Neuronal stem cell (in vitro differentiated cells): ENCODE measurements around the gene LMO4.

Experiments
- DNase-seq: peaks from one replicate; pipeline ENCODE4 v3.0.0-alpha.2; 2013; ENCODE audit warnings: low spot score
- H2AFZ ChIP-seq: one replicate; pipeline ENCODE4 v1.6.1; 2013; ENCODE audit warnings: mild to moderate bottlenecking, low read length, inconsistent platforms
- H2AK5ac ChIP-seq: 2 replicates; pipeline ENCODE4 v1.6.1; 2013; ENCODE audit warnings: low read depth, mild to moderate bottlenecking, inconsistent platforms, low read length, moderate library complexity, mixed read lengths
- H2BK120ac ChIP-seq: 2 replicates; pipeline ENCODE4 v1.6.1; 2013; ENCODE audit warnings: low read depth, mild to moderate bottlenecking, inconsistent platforms, low read length, moderate library complexity, mixed read lengths
- H2BK12ac ChIP-seq: one replicate; pipeline ENCODE4 v1.6.1; 2013; ENCODE audit warnings: low read length, inconsistent platforms
- H2BK15ac ChIP-seq: 2 replicates; pipeline ENCODE4 v1.6.1; 2013; ENCODE audit warnings: mild to moderate bottlenecking, low read length, inconsistent platforms, mixed read lengths
- H2BK5ac ChIP-seq: one replicate; pipeline ENCODE4 v1.6.1; 2013; ENCODE audit warnings: inconsistent platforms, mild to moderate bottlenecking, low read length, moderate library complexity
- H3K14ac ChIP-seq: one replicate; pipeline ENCODE4 v1.6.1; 2013; ENCODE audit warnings: low read length, inconsistent platforms
- H3K18ac ChIP-seq: 2 replicates; pipeline ENCODE4 v1.6.1; 2013; ENCODE audit warnings: low read length, inconsistent platforms
- H3K23ac ChIP-seq: 2 replicates; pipeline ENCODE4 v1.6.1; 2013; ENCODE audit warnings: low read depth, mild to moderate bottlenecking, mixed read lengths, low read length, inconsistent platforms; ENCODE audit not compliant: poor library complexity
- H3K27ac ChIP-seq: replicated peaks from 3 replicates; pipeline ENCODE4 v1.5.1; 2013; ENCODE audit warnings: low read length, inconsistent platforms
- H3K27me3 ChIP-seq, 3 experiments: 2 replicates each; pipeline ENCODE4 v1.6.1; 2013; ENCODE audit warnings: low read length in 3 of 3, mild to moderate bottlenecking in 2 of 3, inconsistent platforms in 1 of 3, low read depth in 1 of 3, mixed read lengths in 1 of 3, moderate library complexity in 1 of 3; ENCODE audit not compliant: control insufficient read depth in 3 of 3, insufficient read depth in 3 of 3
- H3K36me3 ChIP-seq, 2 donors: replicated peaks in 1 of 2; 2 replicates each; pipeline ENCODE4 v1.6.1; 2013; ENCODE audit warnings: low read length in 2 of 2; ENCODE audit not compliant: control insufficient read depth in 2 of 2, insufficient read depth in 2 of 2
- H3K4ac ChIP-seq: 2 replicates; pipeline ENCODE4 v1.6.1; 2013; ENCODE audit warnings: inconsistent platforms, mild to moderate bottlenecking, low read length, moderate library complexity
- H3K4me1 ChIP-seq, 2 donors: 1 replicate in 1 of 2; 2 replicates in 1 of 2; pipeline ENCODE4 v1.6.1; 2013; ENCODE audit warnings: low read length in 2 of 2, low read depth in 1 of 2; ENCODE audit not compliant: control insufficient read depth in 2 of 2, insufficient read depth in 1 of 2
- H3K4me2 ChIP-seq: one replicate; pipeline ENCODE4 v1.6.1; 2013; ENCODE audit warnings: mild to moderate bottlenecking, low read length, inconsistent platforms; ENCODE audit not compliant: insufficient read depth, poor library complexity, severe bottlenecking
- H3K4me3 ChIP-seq, 2 donors: 2 replicates each; pipeline ENCODE4 v1.5.1; 2013; ENCODE audit warnings: low read length in 2 of 2, mild to moderate bottlenecking in 2 of 2, inconsistent platforms in 1 of 2, moderate library complexity in 1 of 2
- H3K79me1 ChIP-seq: one replicate; pipeline ENCODE4 v1.6.1; 2013; ENCODE audit warnings: low read depth, mild to moderate bottlenecking, inconsistent platforms, low read length, moderate library complexity
- H3K9ac ChIP-seq: one replicate; pipeline ENCODE4 v1.6.1; 2013; ENCODE audit warnings: mild to moderate bottlenecking, low read depth, low read length, inconsistent platforms; ENCODE audit not compliant: poor library complexity
- H3K9me3 ChIP-seq, 2 donors: replicated peaks in 1 of 2; 2 replicates each; pipeline versions ENCODE3 to v1.6.1; 2013; ENCODE audit warnings: low read length in 2 of 2, mild to moderate bottlenecking in 2 of 2, inconsistent platforms in 1 of 2, low read depth in 1 of 2, mixed read lengths in 1 of 2, moderate library complexity in 1 of 2; ENCODE audit not compliant: control insufficient read depth in 2 of 2, insufficient read depth in 1 of 2
- H4K8ac ChIP-seq: one replicate; pipeline ENCODE4 v1.6.1; 2013; ENCODE audit warnings: low read depth, mild to moderate bottlenecking, inconsistent platforms, low read length, moderate library complexity
- H4K91ac ChIP-seq: one replicate; pipeline ENCODE4 v1.6.1; 2013; ENCODE audit warnings: low read length, low read depth, mild to moderate bottlenecking, inconsistent platforms; ENCODE audit not compliant: poor library complexity
- WGBS, 2 donors: extraction: QIAGEN DNeasy Blood & Tissue Kit; methylation state at CpG; one replicate each; pipeline ENCODE4 v1.1.7; 2013; ENCODE audit warnings: missing lambda C conversion rate in 2 of 2, mixed read lengths in 1 of 2; ENCODE audit not compliant: insufficient read length in 2 of 2, insufficient replicate concordance in 1 of 2; ENCODE audit errors: extremely low coverage in 2 of 2; 5-methylcytosine and 5-hydroxymethylcytosine counted together

LMO4 gene

GRCh38 chr1:87356591-87356990, 27.9 kb downstream of the LMO4 start:
- no peak for DNase-seq
- Histone ChIP-seq H3K14ac (no peak overlapping the region), H3K36me3 (no peaks in the 10 kb centered on the region), H2BK120ac (no peak overlapping the region), H3K27ac (no peak overlapping the region), H2AFZ (no peak overlapping the region), H2BK12ac (no peak overlapping the region), H3K9me3 (no peaks in the 10 kb centered on the region), H3K27me3 (no peaks in the 10 kb centered on the region), H3K9ac (no peak overlapping the region), H3K4ac (no peak overlapping the region), H2BK5ac (no peak overlapping the region), H2AK5ac (no peak overlapping the region), H3K4me3 (no peak overlapping the region), H3K4me2 (no peak overlapping the region), H3K4me1 (peaks cover 0 to 2% of the 10 kb centered on the region in 2 donors), H4K91ac (no peak overlapping the region), H3K23ac (no peak overlapping the region), H3K79me1 (no peaks in the 10 kb centered on the region), H2BK15ac (no peak overlapping the region), H3K18ac (no peak overlapping the region), H4K8ac (no peak overlapping the region)
- WGBS, 2 donors, result no CpG with 5 or more reads among the region's 5 CpGs

- H3K9me3 ChIP-seq, result no peaks in the 10 kb centered on the region
- H3K27me3 ChIP-seq, result no peaks in the 10 kb centered on the region
- H3K27ac ChIP-seq, result no peak overlapping the region
- H3K4me3 ChIP-seq, result no peak overlapping the region
- H2AFZ ChIP-seq, result no peak overlapping the region
- no peak overlapping the region for H3K14ac ChIP-seq
- H3K4me2 ChIP-seq, result no peak overlapping the region
- no peak overlapping the region for H4K91ac ChIP-seq
- H2AK5ac ChIP-seq, result no peak overlapping the region
- WGBS, 2 donors, result no CpG with 5 or more reads among the region's 1 CpG
- H2BK15ac ChIP-seq, result no peak overlapping the region
- H3K23ac ChIP-seq, result no peak overlapping the region
- no peak overlapping the region for H2BK120ac ChIP-seq
- no peak overlapping the region for H2BK12ac ChIP-seq
- H3K4ac ChIP-seq, result no peak overlapping the region
- no peak overlapping the region for H2BK5ac ChIP-seq
- no peaks in the 10 kb centered on the region for H3K79me1 ChIP-seq
- H3K9ac ChIP-seq, result no peak overlapping the region
- no peak overlapping the region for H3K18ac ChIP-seq
- H4K8ac ChIP-seq, result no peak overlapping the region
- no peaks in the 10 kb centered on the region for H3K4me1 ChIP-seq
- no peaks in the 10 kb centered on the region for H3K36me3 ChIP-seq
- DNase-seq, result no peak
Observed at GRCh38 chr1:87358219-87358618, 29.5 kb downstream of the LMO4 start.

- Histone ChIP-seq H4K91ac (no peak overlapping the region), H2BK15ac (no peak overlapping the region), H4K8ac (no peak overlapping the region), H3K4ac (no peak overlapping the region), H3K4me3 (no peak overlapping the region), H3K9ac (no peak overlapping the region), H3K4me2 (no peak overlapping the region), H3K27ac (no peak overlapping the region), H2AK5ac (no peak overlapping the region), H3K18ac (no peak overlapping the region), H2AFZ (no peak overlapping the region), H3K9me3 (no peaks in the 10 kb centered on the region), H3K23ac (no peak overlapping the region), H3K14ac (no peak overlapping the region), H3K36me3 (no peaks in the 10 kb centered on the region), H3K4me1 (no peaks in the 10 kb centered on the region), H3K79me1 (no peaks in the 10 kb centered on the region), H2BK5ac (no peak overlapping the region), H3K27me3 (no peaks in the 10 kb centered on the region), H2BK12ac (no peak overlapping the region), H2BK120ac (no peak overlapping the region)
- WGBS, 2 donors, result no CpG with 5 or more reads among the region's 1 CpG
- DNase-seq, result no peak
Observed at GRCh38 chr1:87359586-87359985, 30.9 kb downstream of the LMO4 start.

DNA sequence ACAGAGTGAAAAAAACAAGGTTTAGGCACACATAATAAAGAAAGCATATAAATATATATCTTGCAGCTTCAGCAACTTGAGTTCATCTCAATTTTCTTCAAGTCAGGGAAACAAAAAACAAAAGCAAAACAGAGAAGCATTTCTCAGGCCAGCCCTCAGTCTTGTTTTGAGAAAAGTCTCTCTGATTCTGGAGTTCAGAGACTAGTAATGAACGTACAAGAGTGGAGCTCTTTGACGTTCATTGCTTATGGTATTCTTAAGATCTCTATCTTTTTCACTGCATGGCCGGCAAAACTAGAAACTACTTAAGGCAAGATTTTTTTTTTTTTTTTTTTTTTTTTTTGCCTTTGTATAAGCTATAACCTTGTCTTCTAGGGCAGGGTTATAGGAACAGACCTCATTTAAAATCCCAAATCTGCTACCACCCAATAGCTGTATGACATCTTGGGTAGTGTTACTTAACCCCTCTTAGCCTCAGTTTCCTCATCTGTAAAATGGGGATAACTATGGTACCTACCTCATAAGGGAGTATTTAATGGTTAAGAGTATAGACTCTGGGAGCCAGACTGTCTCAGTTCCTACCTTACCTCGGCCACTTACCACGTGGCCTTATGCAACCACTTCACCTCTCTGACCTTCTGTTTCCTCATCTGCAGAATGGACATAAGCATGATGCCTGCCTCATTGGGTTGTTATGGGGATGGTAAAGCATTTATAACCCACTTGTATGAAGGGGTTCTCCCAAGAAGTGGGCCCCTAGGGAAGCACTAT, 33.6 kb downstream of the LMO4 start:
- Histone ChIP-seq H3K23ac (no peak overlapping the region), H3K4ac (no peak overlapping the region), H2AK5ac (no peak overlapping the region), H3K79me1 (no peaks in the 10 kb centered on the region), H4K8ac (no peak overlapping the region), H4K91ac (no peak overlapping the region), H2AFZ (no peak overlapping the region), H2BK120ac (no peak overlapping the region), H3K27ac (no peak overlapping the region), H3K4me1 (no peaks in the 10 kb centered on the region), H3K9ac (no peak overlapping the region), H3K18ac (no peak overlapping the region), H3K36me3 (no peaks in the 10 kb centered on the region), H3K4me2 (no peak overlapping the region), H2BK5ac (no peak overlapping the region), H3K9me3 (no peaks in the 10 kb centered on the region), H2BK12ac (peak overlapping the region; percentile 65), H2BK15ac (no peak overlapping the region), H3K14ac (no peak overlapping the region), H3K27me3 (no peaks in the 10 kb centered on the region), H3K4me3 (no peak overlapping the region)
- no peak for DNase-seq
- no CpG with 5 or more reads among the region's 5 CpGs for WGBS, 2 donors
